Keratinocyte (primary cell): ENCODE data around the gene PGC. TPM values are rescaled to one million over a fixed set of nuclear protein-coding genes. Genes with fewer than 3 reads are reported as not detected.

Experiments used
- DNase-seq: peaks from one replicate; pipeline ENCODE4 v3.0.0-alpha.2; 2011; ENCODE audit warnings: low read depth, missing footprints, low spot score
- FAIRE-seq: peaks from 2 replicates; lab custom pipeline; 2011; peaks lifted over from hg19 to GRCh38; lab: Jason Lieb, UNC
- H2AFZ ChIP-seq: 2 replicates; pipeline ENCODE4 v1.6.0; 2012; ENCODE audit warnings: low read length, control low read depth, inconsistent platforms; ENCODE audit not compliant: control insufficient read depth
- H3K27ac ChIP-seq: 2 replicates; pipeline ENCODE4 v1.5.1; 2011; ENCODE audit warnings: low read length; ENCODE audit not compliant: control insufficient read depth, insufficient read depth
- H3K27me3 ChIP-seq: 3 replicates; pipeline ENCODE4 v1.6.0; 2011; ENCODE audit warnings: low read length; ENCODE audit not compliant: control insufficient read depth, insufficient read depth; ENCODE audit errors: extremely low read depth
- H3K36me3 ChIP-seq, 2 experiments: 2 replicates in 1 of 2; 3 replicates in 1 of 2; pipeline ENCODE4 v1.5.1; 2011; ENCODE audit warnings: low read length in 2 of 2, mild to moderate bottlenecking in 1 of 2; ENCODE audit not compliant: control insufficient read depth in 2 of 2, insufficient read depth in 2 of 2; ENCODE audit errors: extremely low read depth in 1 of 2
- H3K4me1 ChIP-seq: 3 replicates; pipeline ENCODE4 v1.5.1; 2011; ENCODE audit warnings: low read length; ENCODE audit not compliant: control insufficient read depth, insufficient read depth; ENCODE audit errors: extremely low read depth
- H3K4me2 ChIP-seq: 3 replicates; pipeline ENCODE4 v1.6.0; 2011; ENCODE audit warnings: low read depth, low read length; ENCODE audit not compliant: control insufficient read depth, insufficient read depth; ENCODE audit errors: extremely low read depth
- H3K4me3 ChIP-seq, 3 experiments: fragments of 200-600 bp in 1 of 3; sonication (generic) in 1 of 3; 2 replicates in 2 of 3; 3 replicates in 1 of 3; pipeline ENCODE4 v1.5.1; 2011 to 2016; ENCODE audit warnings: low read length in 3 of 3, mild to moderate bottlenecking in 3 of 3, control low read depth in 2 of 3, inconsistent platforms in 1 of 3, low read depth in 1 of 3, mixed read lengths in 1 of 3, mixed run types in 1 of 3, moderate library complexity in 1 of 3; ENCODE audit not compliant: control insufficient read depth in 2 of 3, insufficient read depth in 2 of 3; ENCODE audit errors: extremely low read depth in 1 of 3
- H3K79me2 ChIP-seq: 2 replicates; pipeline ENCODE4 v1.6.0; 2012; ENCODE audit warnings: low read length; ENCODE audit not compliant: control insufficient read depth, insufficient read depth
- H3K9ac ChIP-seq: 3 replicates; pipeline ENCODE4 v1.6.0; 2011; ENCODE audit warnings: low read length; ENCODE audit not compliant: control insufficient read depth, insufficient read depth; ENCODE audit errors: extremely low read depth
- H3K9me1 ChIP-seq: 3 replicates; pipeline ENCODE4 v1.6.0; 2011; ENCODE audit warnings: low read length; ENCODE audit not compliant: control insufficient read depth, insufficient read depth; ENCODE audit errors: extremely low read depth
- H3K9me3 ChIP-seq: 2 replicates; pipeline ENCODE4 v1.5.1; 2012; ENCODE audit warnings: low read depth, low read length; ENCODE audit not compliant: control insufficient read depth
- H4K20me1 ChIP-seq: 3 replicates; pipeline ENCODE4 v1.6.0; 2011; ENCODE audit warnings: low read length; ENCODE audit not compliant: control insufficient read depth, insufficient read depth; ENCODE audit errors: extremely low read depth
- CTCF ChIP-seq, 3 experiments: IDR thresholded peaks in 1 of 3; conservative IDR thresholded peaks in 1 of 3; optimal IDR thresholded peaks in 1 of 3; 2 replicates in 2 of 3; 3 replicates in 1 of 3; pipeline versions ENCODE3 to v1.5.1; 2011; ENCODE audit warnings: low read length in 3 of 3, mild to moderate bottlenecking in 3 of 3, moderate library complexity in 2 of 3, control low read depth in 1 of 3, inconsistent platforms in 1 of 3; ENCODE audit not compliant: insufficient read depth in 2 of 3; ENCODE audit errors: extremely low read depth in 1 of 3
- EZH2 ChIP-seq: IDR thresholded peaks from one replicate; pipeline ENCODE4 v1.6.1; 2012; ENCODE audit warnings: inconsistent platforms, mild to moderate bottlenecking, low read length, moderate library complexity
- dilution Hi-C: fragments of 300-500 bp; cut with MboI; formaldehyde crosslinking; loops from one replicate; pipeline ENCODE4 v1.7.0; 2020; ENCODE audit warnings: low sequenced_read_pairs; ENCODE audit not compliant: extremely low pct_ligation_motif_present
- polyA minus RNA-seq, 3 experiments: library from RNA; depleted of rRNA, polyadenylated mRNA; stranded (reverse); fragments of >200 nt; gene quantifications; 1 replicate in 1 of 3; 2 replicates in 1 of 3; 3 replicates in 1 of 3; pipeline ENCODE4 v1.2.3, GENCODE V29; 2011
- polyA plus RNA-seq, 5 experiments: library from polyadenylated mRNA; depleted of rRNA in 3 of 5; stranded (reverse) in 3 of 5; stranded (forward) in 1 of 5; unstranded in 1 of 5; fragments of >200 nt; gene quantifications; 1 replicate in 1 of 5; 2 replicates in 3 of 5; 3 replicates in 1 of 5; pipeline versions ENCODE4 v1.2.1 to v1.2.3, GENCODE V29; 2011 to 2012; ENCODE audit warnings: missing spikeins in 2 of 5, low read depth in 1 of 5, low replicate concordance in 1 of 5

Gene PGC
- polyA plus RNA-seq (not detected in 3 replicates), polyA minus RNA-seq (not detected in 3 replicates)
- not detected for polyA plus RNA-seq (2011; ENCODE audit: low read depth)
- not detected in 2 replicates for polyA plus RNA-seq (2011; cell fraction: cytosol; rRNA removed)
- polyA plus RNA-seq (2011; cell fraction: nucleus; rRNA removed), result not detected in 2 replicates
- not detected in 2 replicates for polyA plus RNA-seq (2012; ENCODE audit: low replicate concordance)
- polyA minus RNA-seq (2011; cell fraction: cytosol; rRNA and poly(A)+ RNA removed), result not detected
- polyA minus RNA-seq (2011; cell fraction: nucleus; rRNA and poly(A)+ RNA removed), result not detected in 2 replicates

DNA sequence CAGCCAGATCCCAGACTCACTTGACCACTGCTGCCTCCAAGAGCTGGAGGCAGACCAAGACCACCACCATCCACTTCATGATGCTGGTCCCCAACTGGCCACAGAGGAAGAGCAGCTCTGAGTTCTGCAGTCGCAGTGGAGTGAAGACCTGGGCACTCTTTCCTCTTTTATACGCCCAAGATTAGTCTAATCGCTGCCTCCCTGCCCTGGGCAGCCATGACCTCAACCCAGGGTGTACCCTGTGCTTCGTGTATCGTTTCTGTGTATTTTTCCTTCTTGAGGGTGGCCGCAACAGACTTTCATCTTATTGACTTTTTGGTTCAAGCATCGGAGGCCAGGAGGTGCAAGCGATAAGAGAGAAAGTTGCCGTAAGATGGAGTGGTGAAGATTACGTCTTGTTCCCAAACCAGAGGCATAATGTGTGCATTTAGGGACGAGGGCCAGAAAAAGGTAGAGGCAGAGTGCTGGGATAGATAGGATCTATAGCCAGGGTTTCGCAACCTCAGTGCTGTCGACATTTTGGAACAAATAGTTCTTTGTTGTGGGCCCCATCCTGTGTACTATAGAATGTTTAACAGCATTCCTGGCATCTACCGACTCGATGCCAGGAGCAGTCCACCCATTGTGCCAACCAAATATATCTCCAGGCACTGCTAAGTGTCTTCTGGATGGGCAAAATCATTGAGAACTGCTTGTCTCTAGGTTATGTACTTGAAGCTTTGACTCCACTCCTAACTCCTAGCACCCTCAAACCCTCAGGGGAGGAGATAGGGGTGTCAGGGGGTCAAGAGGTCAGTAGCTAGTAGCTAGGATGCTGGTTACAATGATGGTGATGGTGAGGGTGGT lies at the start of gene PGC:
Gene PGC (minus strand): TSS at position 142 of the 846 bp plus-strand sequence. CDS start 63 bp downstream, at position 79.
- Histone ChIP-seq H3K27ac (no peak within 1 kb of the TSS), H3K4me2 (no peak within 1 kb of the TSS), H3K36me3 (no peaks in the 10 kb centered on the region), H3K9ac (no peak within 1 kb of the TSS), H3K9me1 (no peaks in the 10 kb centered on the region), H3K27me3 (no peaks in the 10 kb centered on the region), H3K9me3 (no peaks in the 10 kb centered on the region), H3K4me3 (no peak within 1 kb of the TSS), H3K79me2 (no peaks in the 10 kb centered on the region), H4K20me1 (no peaks in the 10 kb centered on the region), H2AFZ (no peak within 1 kb of the TSS), H3K4me1 (no peaks in the 10 kb centered on the region)
- dilution Hi-C loops, result no loop called here
- no peak for FAIRE-seq
- DNase-seq, result no peak
- TF ChIP-seq CTCF (optimal IDR thresholded peaks at IDR 0.05 in 1 of 3, IDR thresholded peaks at IDR 0.05 in 1 of 3, conservative IDR thresholded peaks at IDR 0.05 in 1 of 3; ENCODE audit: extremely low read depth in 1 of 3, insufficient read depth in 2 of 3, low read length in 3 of 3) (no peak), EZH2 (no peak)

GRCh38 chr6:41796474-41796873 lies 49.3 kb upstream of the PGC start:
- dilution Hi-C loops, result no loop called here
- FAIRE-seq, result no peak
- H3K9me3 ChIP-seq, result no peaks in the 10 kb centered on the region
- DNase-seq, result no peak
- no peak for TF ChIP-seq CTCF (optimal IDR thresholded peaks at IDR 0.05 in 1 of 3, IDR thresholded peaks at IDR 0.05 in 1 of 3, conservative IDR thresholded peaks at IDR 0.05 in 1 of 3; ENCODE audit: extremely low read depth in 1 of 3, insufficient read depth in 2 of 3, low read length in 3 of 3)
- no peak for TF ChIP-seq EZH2
- H3K79me2 ChIP-seq, result no peaks in the 10 kb centered on the region
- H3K4me3 ChIP-seq, result no peak overlapping the region
- peaks cover 6 to 10% of the 10 kb centered on the region in 2 experiments for H3K36me3 ChIP-seq
- H3K27ac ChIP-seq, result no peak overlapping the region
- H3K4me1 ChIP-seq, result no peaks in the 10 kb centered on the region
- no peak overlapping the region for H2AFZ ChIP-seq
- H3K9me1 ChIP-seq, result no peaks in the 10 kb centered on the region
- H3K9ac ChIP-seq, result no peak overlapping the region
- H4K20me1 ChIP-seq, result no peaks in the 10 kb centered on the region
- H3K4me2 ChIP-seq, result no peak overlapping the region
- no peaks in the 10 kb centered on the region for H3K27me3 ChIP-seq
